ENCODE results near the gene ZNF217. TPM values are rescaled to one million over a fixed set of nuclear protein-coding genes. Genes with fewer than 3 reads are reported as not detected.

ZNF217 gene
- total and polyA plus RNA-seq, 2 donors (not counting 3 experiments of a cell fraction or from before 2014, with no cell fraction given) = 5.8 to 31.7 TPM

GRCh38 chr20:53547664-53548239, 45.9 kb downstream of the ZNF217 start:
- TF ChIP-seq MAX (IDR thresholded peaks at IDR 0.05; ENCODE audit: insufficient read depth, insufficient read length) (no peak), CTCF (IDR thresholded peaks at IDR 0.05; ENCODE audit: extremely low read depth in 1 of 2, insufficient read depth in 1 of 2, low read depth in 1 of 2, low read length in 2 of 2) (peak; percentile 48 to 65), GATA2 (IDR thresholded peaks at IDR 0.05; ENCODE audit: insufficient read depth, insufficient read length, low read depth, low read length) (no peak)
- DNase-seq (ENCODE audit: low read depth, low spot score) (peak; percentile 68), FAIRE-seq (peak; percentile 88)
- Histone ChIP-seq H3K4me3 (replicated peaks in 1 of 3; ENCODE audit: insufficient read depth in 1 of 3, low read depth in 1 of 3, low read length in 3 of 3) (no peak overlapping the region), H3K36me3 (ENCODE audit: control insufficient read depth in 2 of 2, extremely low read depth in 1 of 2, insufficient read depth in 2 of 2, low read length in 2 of 2) (no peaks in the 10 kb centered on the region), H3K4me1 (ENCODE audit: control insufficient read depth, extremely low read depth, insufficient read depth, low read length) (no peaks in the 10 kb centered on the region), H3K9me1 (replicated peaks; ENCODE audit: control insufficient read depth, extremely low read depth, insufficient read depth, low read length) (no peaks in the 10 kb centered on the region), H3K9me3 (replicated peaks; ENCODE audit: control insufficient read depth, insufficient read depth, low read length) (no peaks in the 10 kb centered on the region), H2AFZ (ENCODE audit: low read depth, low read length) (no peak overlapping the region), H3K27ac (ENCODE audit: insufficient read depth, low read depth, low read length) (no peak overlapping the region), H3K79me2 (ENCODE audit: control insufficient read depth, insufficient read depth, low read length) (no peaks in the 10 kb centered on the region), H4K20me1 (replicated peaks; ENCODE audit: control insufficient read depth, extremely low read depth, insufficient read depth, low read length) (no peaks in the 10 kb centered on the region), H3K27me3 (ENCODE audit: control insufficient read depth in 2 of 2, insufficient read depth in 2 of 2, low read length in 2 of 2) (no peaks in the 10 kb centered on the region), H3K9ac (replicated peaks; ENCODE audit: extremely low read depth, insufficient read depth, low read length) (no peak overlapping the region), H3K4me2 (ENCODE audit: insufficient read depth, low read length) (no peak overlapping the region)
- intact Hi-C loops (cut with micrococcal nuclease) (loop anchor here (1.0 to 10.0 kb wide), 3 partner anchors 303 to 1305 kb away; no protein-coding TSS in a partner anchor), dilution Hi-C loops (cut with MboI; ENCODE audit: extremely low pct_ligation_motif_present, low sequenced_read_pairs) (no loop called here)
- ChIA-PET CTCF (interaction anchor here (0.7 to 3.4 kb wide), 37 partner anchors 9 to 1422 kb away, joined by 3 to 173 read pairs (median 4); no protein-coding TSS in a partner anchor), POLR2A (no interaction called here)
- BruUV-seq (replicated peaks) = no TSS peak

GRCh38 chr20:53539516-53539915, 54.1 kb downstream of the ZNF217 start:
- H3K79me2 ChIP-seq (ENCODE audit: control insufficient read depth, insufficient read depth, low read length) = no peaks in the 10 kb centered on the region
- H4K20me1 ChIP-seq (replicated peaks; ENCODE audit: control insufficient read depth, extremely low read depth, insufficient read depth, low read length) = no peaks in the 10 kb centered on the region
- CTCF ChIA-PET = interaction anchor here (2.7 kb wide), 1 partner anchor 8 kb away, joined by 12 read pairs; no protein-coding TSS in a partner anchor
- intact Hi-C loops (cut with micrococcal nuclease) = no loop called here
- no peak for FAIRE-seq
- H3K4me1 ChIP-seq (ENCODE audit: control insufficient read depth, extremely low read depth, insufficient read depth, low read length) = no peaks in the 10 kb centered on the region
- TF ChIP-seq CTCF (IDR thresholded peaks at IDR 0.05; ENCODE audit: extremely low read depth in 1 of 2, insufficient read depth in 1 of 2, low read depth in 1 of 2, low read length in 2 of 2) (no peak), EZH2 (IDR thresholded peaks at IDR 0.05; ENCODE audit: borderline replicate concordance, low read depth, low read length, severe bottlenecking) (no peak), JUN (IDR thresholded peaks at IDR 0.05; ENCODE audit: borderline replicate concordance, insufficient read depth, insufficient read length, low read depth) (no peak)
- H2AFZ ChIP-seq (ENCODE audit: low read depth, low read length) = no peak overlapping the region
- H3K9me3 ChIP-seq (replicated peaks; ENCODE audit: control insufficient read depth, insufficient read depth, low read length) = no peaks in the 10 kb centered on the region
- no peaks in the 10 kb centered on the region for H3K27me3 ChIP-seq (ENCODE audit: control insufficient read depth in 2 of 2, insufficient read depth in 2 of 2, low read length in 2 of 2)
- H3K9ac ChIP-seq (replicated peaks; ENCODE audit: extremely low read depth, insufficient read depth, low read length) = no peak overlapping the region
- DNase-seq (ENCODE audit: low read depth, low spot score) = no peak
- no peak overlapping the region for H3K4me2 ChIP-seq (ENCODE audit: insufficient read depth, low read length)
- no peaks in the 10 kb centered on the region for H3K9me1 ChIP-seq (replicated peaks; ENCODE audit: control insufficient read depth, extremely low read depth, insufficient read depth, low read length)
- no peak overlapping the region for H3K27ac ChIP-seq (ENCODE audit: insufficient read depth, low read depth, low read length)
- no TSS peak for BruUV-seq (replicated peaks)
- no peaks in the 10 kb centered on the region for H3K36me3 ChIP-seq (ENCODE audit: control insufficient read depth in 2 of 2, extremely low read depth in 1 of 2, insufficient read depth in 2 of 2, low read length in 2 of 2)
- dilution Hi-C loops (cut with MboI; ENCODE audit: extremely low pct_ligation_motif_present, low sequenced_read_pairs) = no loop called here
- POLR2A ChIA-PET = no interaction called here
- H3K4me3 ChIP-seq (replicated peaks in 1 of 3; ENCODE audit: insufficient read depth in 1 of 3, low read depth in 1 of 3, low read length in 3 of 3) = no peak overlapping the region

All from endothelial cell of umbilical vein (primary cell).